Breast epithelium (tissue), 4 donors: Measurements from ENCODE around the gene OR10T2. TPM values are rescaled to one million over a fixed set of nuclear protein-coding genes. Genes with fewer than 3 reads are reported as not detected.
"Not testable (repeated sequence)": the region's sequence is repeated elsewhere in the genome, so short reads cannot be mapped to it uniquely, and the experiment has no call there.

ENCODE experiments used
- DNase-seq, 2 donors: peaks; one replicate each; pipeline ENCODE4 v3.0.0-alpha.2; 2019; ENCODE audit warnings: low spot score in 2 of 2
- H3K27ac ChIP-seq, 2 donors: fragments of 200-600 bp; sonication (generic) in 1 of 2; one replicate each; pipeline ENCODE4 v1.5.1; 2016 to 2019; ENCODE audit warnings: mild to moderate bottlenecking in 1 of 2
- H3K27me3 ChIP-seq, 2 donors: fragments of 200-600 bp; sonication (generic) in 1 of 2; one replicate each; pipeline versions ENCODE4 v1.5.1 to v1.6.0; 2017 to 2019; ENCODE audit warnings: control low read depth in 1 of 2, mild to moderate bottlenecking in 1 of 2
- H3K36me3 ChIP-seq: fragments of 200-600 bp; one replicate; pipeline ENCODE4 v1.5.1; 2019
- H3K4me1 ChIP-seq, 2 donors: fragments of 200-600 bp; sonication (generic); one replicate each; pipeline ENCODE4 v1.5.1; 2016 to 2019; ENCODE audit warnings: control low read depth in 1 of 2
- H3K4me3 ChIP-seq, 3 donors: fragments of 200-600 bp; sonication (generic); 1 replicate in 2 of 3; 2 replicates in 1 of 3; pipeline ENCODE4 v1.5.1; 2016 to 2019; ENCODE audit warnings: mild to moderate bottlenecking in 3 of 3, moderate library complexity in 2 of 3
- H3K9me3 ChIP-seq, 2 donors: fragments of 200-600 bp; sonication (generic) in 1 of 2; one replicate each; pipeline ENCODE4 v1.5.1; 2016 to 2019; ENCODE audit warnings: control low read depth in 1 of 2
- POLR2A ChIP-seq: fragments of 450-650 bp; IDR thresholded peaks from one replicate; pipeline ENCODE4 v1.6.1; 2016; ENCODE audit warnings: antibody characterized with exemption, mild to moderate bottlenecking, moderate library complexity
- POLR2AphosphoS5 ChIP-seq, 3 donors: sonication (generic); formaldehyde crosslinking; IDR thresholded peaks; one replicate each; pipeline ENCODE4 v1.6.1; 2017; ENCODE audit warnings: antibody characterized with exemption in 3 of 3
- intact Hi-C: fragments of 100-400 bp; cut with DNase I; formaldehyde crosslinking; loops from one replicate; pipeline ENCODE4 v1.15.1; 2023; ENCODE audit warnings: low total_unique reads
- total RNA-seq, 3 donors: library from RNA; depleted of rRNA; stranded (reverse); fragments of >200 nt; gene quantifications; one replicate each; pipeline ENCODE4 v1.1.0, GENCODE V29; 2016
- TF ChIP-seq, protein P1 (sequence below), 3 donors: fragments of 450-650 bp; IDR thresholded peaks; one replicate each; pipeline ENCODE4 v1.5.1; 2016 to 2017; ENCODE audit warnings: antibody characterized with exemption in 3 of 3, mild to moderate bottlenecking in 3 of 3, moderate library complexity in 3 of 3

The OR10T2 gene
- total RNA-seq, 3 donors from 2014 or later: not detected

- H3K4me3 ChIP-seq: no peak overlapping the region
- peaks cover 11 to 30% of the 10 kb centered on the region in 2 donors for H3K9me3 ChIP-seq
- no peaks in the 10 kb centered on the region for H3K4me1 ChIP-seq
- DNase-seq: no peak
- H3K36me3 ChIP-seq: no peaks in the 10 kb centered on the region
- no peak for TF ChIP-seq POLR2AphosphoS5 (IDR thresholded peaks at IDR 0.05)
- TF ChIP-seq, protein P1, sequence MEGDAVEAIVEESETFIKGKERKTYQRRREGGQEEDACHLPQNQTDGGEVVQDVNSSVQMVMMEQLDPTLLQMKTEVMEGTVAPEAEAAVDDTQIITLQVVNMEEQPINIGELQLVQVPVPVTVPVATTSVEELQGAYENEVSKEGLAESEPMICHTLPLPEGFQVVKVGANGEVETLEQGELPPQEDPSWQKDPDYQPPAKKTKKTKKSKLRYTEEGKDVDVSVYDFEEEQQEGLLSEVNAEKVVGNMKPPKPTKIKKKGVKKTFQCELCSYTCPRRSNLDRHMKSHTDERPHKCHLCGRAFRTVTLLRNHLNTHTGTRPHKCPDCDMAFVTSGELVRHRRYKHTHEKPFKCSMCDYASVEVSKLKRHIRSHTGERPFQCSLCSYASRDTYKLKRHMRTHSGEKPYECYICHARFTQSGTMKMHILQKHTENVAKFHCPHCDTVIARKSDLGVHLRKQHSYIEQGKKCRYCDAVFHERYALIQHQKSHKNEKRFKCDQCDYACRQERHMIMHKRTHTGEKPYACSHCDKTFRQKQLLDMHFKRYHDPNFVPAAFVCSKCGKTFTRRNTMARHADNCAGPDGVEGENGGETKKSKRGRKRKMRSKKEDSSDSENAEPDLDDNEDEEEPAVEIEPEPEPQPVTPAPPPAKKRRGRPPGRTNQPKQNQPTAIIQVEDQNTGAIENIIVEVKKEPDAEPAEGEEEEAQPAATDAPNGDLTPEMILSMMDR (IDR thresholded peaks at IDR 0.05): no peak
- TF ChIP-seq POLR2A: no peak
- no peaks in the 10 kb centered on the region for H3K27me3 ChIP-seq
- intact Hi-C loops: no loop called here
- H3K27ac ChIP-seq: no peak overlapping the region
Measured at GRCh38 chr1:158374860-158375259, 24.4 kb downstream of the OR10T2 start.

- H3K4me1 ChIP-seq, H3K36me3 ChIP-seq, DNase-seq, intact Hi-C loops, H3K27ac ChIP-seq, H3K27me3 ChIP-seq, H3K4me3 ChIP-seq: not testable (repeated sequence)
- H3K9me3 ChIP-seq: peaks cover 11 to 30% of the 10 kb centered on the region in 2 donors
Measured at GRCh38 chr1:158374101-158374500, 25.2 kb downstream of the OR10T2 start.

DNA sequence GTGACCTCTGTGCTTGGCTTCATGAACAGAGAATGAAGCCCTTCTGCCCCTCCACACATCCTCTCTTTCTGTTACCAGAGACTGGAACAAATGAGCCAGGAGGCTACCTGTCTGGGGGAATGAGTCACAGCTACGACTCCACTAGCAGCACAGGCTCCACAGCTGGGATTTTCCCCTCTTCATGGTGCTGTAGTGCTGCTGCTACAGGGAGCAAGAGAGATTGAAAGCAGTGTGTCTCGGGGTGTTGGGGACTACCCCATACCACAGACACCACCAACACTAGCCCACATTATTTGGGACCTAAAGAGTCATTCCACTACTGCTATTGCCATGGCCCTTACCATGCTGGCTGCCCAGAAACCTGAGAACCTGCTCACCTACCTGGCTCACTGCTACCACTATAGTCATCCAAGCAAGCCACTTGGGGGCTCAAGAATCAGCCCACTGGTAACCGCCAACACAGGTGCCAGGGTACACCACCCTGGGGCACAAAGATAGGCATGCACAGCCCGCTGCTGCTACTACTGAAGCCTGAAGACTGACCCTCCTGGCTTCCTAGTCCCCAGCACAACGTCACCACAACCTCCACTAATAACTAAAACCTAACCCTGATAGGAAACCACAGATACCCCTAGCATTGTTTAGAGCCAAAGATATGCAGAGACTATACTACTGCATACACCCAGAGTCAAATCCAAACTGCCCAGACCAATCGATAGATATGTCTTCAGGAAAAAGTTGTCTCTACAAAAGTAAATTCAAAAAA lies 27.9 kb downstream of the OR10T2 start:
- intact Hi-C loops: no loop called here
- no peak overlapping the region for H3K4me3 ChIP-seq
- DNase-seq: no peak
- no peaks in the 10 kb centered on the region for H3K36me3 ChIP-seq
- peaks cover 11 to 30% of the 10 kb centered on the region in 2 donors for H3K9me3 ChIP-seq
- H3K4me1 ChIP-seq: no peaks in the 10 kb centered on the region
- TF ChIP-seq POLR2A: no peak
- TF ChIP-seq POLR2AphosphoS5 (IDR thresholded peaks at IDR 0.05): no peak
- TF ChIP-seq, protein P1 (IDR thresholded peaks at IDR 0.05): no peak
- no peak overlapping the region for H3K27ac ChIP-seq
- H3K27me3 ChIP-seq: no peaks in the 10 kb centered on the region

- intact Hi-C loops: no loop called here
- no peak overlapping the region for H3K27ac ChIP-seq
- no peak overlapping the region for H3K4me3 ChIP-seq
- no peaks in the 10 kb centered on the region for H3K36me3 ChIP-seq
- H3K9me3 ChIP-seq: peaks cover 10 to 16% of the 10 kb centered on the region in 2 donors
- no peak for DNase-seq
- no peaks in the 10 kb centered on the region for H3K4me1 ChIP-seq
- no peak for TF ChIP-seq POLR2A
- H3K27me3 ChIP-seq: no peaks in the 10 kb centered on the region
Measured at GRCh38 chr1:158366783-158367182, 32.5 kb downstream of the OR10T2 start.

GRCh38 chr1:158362941-158363340 lies 36.3 kb downstream of the OR10T2 start:
- Histone ChIP-seq H3K4me1 (no peaks in the 10 kb centered on the region), H3K27ac (no peak overlapping the region), H3K9me3 (no peaks in the 10 kb centered on the region), H3K4me3 (no peak overlapping the region), H3K27me3 (no peaks in the 10 kb centered on the region), H3K36me3 (no peaks in the 10 kb centered on the region)
- DNase-seq: no peak
- intact Hi-C loops: no loop called here
- TF ChIP-seq POLR2AphosphoS5 (IDR thresholded peaks at IDR 0.05): no peak
- TF ChIP-seq, protein P1 (IDR thresholded peaks at IDR 0.05): no peak

DNA sequence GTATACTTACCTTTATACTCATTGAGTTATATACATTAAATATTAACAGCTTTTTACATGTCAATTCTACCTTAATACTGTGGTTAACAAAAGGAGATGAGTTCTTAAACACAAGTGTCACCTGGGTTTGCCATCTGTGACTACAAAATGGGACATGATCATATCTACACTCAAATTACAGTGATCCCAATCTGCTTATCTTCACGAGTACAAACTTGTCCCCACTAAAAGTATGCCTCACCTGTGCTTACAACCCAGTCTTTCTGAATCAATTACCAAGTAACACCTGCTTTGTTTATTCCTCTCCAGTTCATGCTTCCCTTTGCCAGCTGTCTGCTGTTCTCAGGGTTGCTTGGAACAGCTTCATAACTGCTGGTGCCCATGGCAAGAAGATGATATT lies 36.8 kb downstream of the OR10T2 start:
- H3K27me3 ChIP-seq: no peaks in the 10 kb centered on the region
- no peak overlapping the region for H3K4me3 ChIP-seq
- intact Hi-C loops: no loop called here
- H3K9me3 ChIP-seq: no peaks in the 10 kb centered on the region
- TF ChIP-seq POLR2AphosphoS5 (IDR thresholded peaks at IDR 0.05): no peak
- TF ChIP-seq, protein P1 (IDR thresholded peaks at IDR 0.05): no peak
- no peak for TF ChIP-seq POLR2A
- no peak for DNase-seq
- H3K27ac ChIP-seq: no peak overlapping the region
- no peaks in the 10 kb centered on the region for H3K36me3 ChIP-seq
- no peaks in the 10 kb centered on the region for H3K4me1 ChIP-seq
